Measurements from ENCODE around the gene GUSB.
"Not testable (repeated sequence)": the region's sequence is repeated elsewhere in the genome, so short reads cannot be mapped to it uniquely, and the experiment has no call there.

GUSB gene

GRCh38 chr7:65981965-65982792 is at the start of gene GUSB:
Gene GUSB (minus strand): TSS chr7:65982213. CDS start chr7:65982183, 30 bp downstream.
- Histone ChIP-seq H3K36me3 (ENCODE audit: insufficient read depth, low read depth, low read length) (peaks cover 23% of the 10 kb centered on the region), H3K4me1 (ENCODE audit: insufficient read depth, low read length) (no peaks in the 10 kb centered on the region), H3K9ac (ENCODE audit: low read depth, low read length) (peak within 1 kb of the TSS; percentile 87), H3K4me3 (ENCODE audit: low read length) (peak within 1 kb of the TSS; percentile 75), H3K9me3 (ENCODE audit: insufficient read depth, low read depth, low read length) (no peaks in the 10 kb centered on the region), H3K27ac (ENCODE audit: low read length) (peak within 1 kb of the TSS; percentile 40), H3K27me3 (ENCODE audit: insufficient read depth, low read length) (no peaks in the 10 kb centered on the region)

DNA sequence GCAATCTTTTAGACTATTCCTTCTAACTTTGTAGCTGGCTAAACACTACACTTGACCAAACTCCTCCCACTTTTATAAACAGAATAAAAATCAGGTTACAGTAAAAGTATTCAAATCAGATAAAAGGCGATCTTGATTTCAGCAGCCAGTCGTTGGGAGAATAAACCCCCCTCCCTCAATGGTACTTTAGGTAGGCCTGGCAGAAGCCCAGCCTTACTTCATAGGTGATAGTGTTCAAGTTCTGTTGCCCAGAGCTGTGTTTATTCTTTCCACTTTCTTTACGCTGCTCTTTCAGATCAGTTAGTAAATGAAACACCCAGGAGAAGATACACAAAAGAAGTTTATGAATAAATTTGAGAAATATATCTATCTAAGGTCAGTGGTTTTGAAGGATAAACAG is 46.3 kb upstream of the GUSB start:
- not testable (repeated sequence) for H3K27me3 ChIP-seq (ENCODE audit: insufficient read depth, low read length)

DNA sequence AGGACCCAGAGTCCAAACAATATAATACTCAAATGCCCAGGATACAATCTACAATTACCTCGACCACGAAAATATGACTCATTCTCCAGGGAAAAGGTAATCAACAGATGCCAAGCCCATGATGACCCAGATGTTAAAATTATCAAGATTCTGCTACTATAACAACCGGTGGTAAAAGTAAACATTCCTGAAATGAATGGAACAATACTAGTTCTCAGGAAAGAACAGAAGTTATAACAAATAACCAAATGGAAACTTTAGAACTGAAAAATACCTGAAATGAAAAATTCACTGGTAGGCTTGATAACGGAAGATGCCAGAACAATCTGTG is 34.1 kb upstream of the GUSB start:
- H3K4me3 ChIP-seq (ENCODE audit: low read length), result no peak overlapping the region
- H3K4me1 ChIP-seq (ENCODE audit: insufficient read depth, low read length), result no peaks in the 10 kb centered on the region
- H3K9ac ChIP-seq (ENCODE audit: low read depth, low read length), result no peak overlapping the region
- no peaks in the 10 kb centered on the region for H3K9me3 ChIP-seq (ENCODE audit: insufficient read depth, low read depth, low read length)
- H3K27me3 ChIP-seq (ENCODE audit: insufficient read depth, low read length), result no peaks in the 10 kb centered on the region
- no peak overlapping the region for H3K27ac ChIP-seq (ENCODE audit: low read length)
- no peaks in the 10 kb centered on the region for H3K36me3 ChIP-seq (ENCODE audit: insufficient read depth, low read depth, low read length)

More for the DNA sequence above, 46.3 kb upstream of the GUSB start:
- not testable (repeated sequence) for H3K27ac ChIP-seq (ENCODE audit: low read length); H3K4me1 ChIP-seq (ENCODE audit: insufficient read depth, low read length); H3K4me3 ChIP-seq (ENCODE audit: low read length); H3K9ac ChIP-seq (ENCODE audit: low read depth, low read length); H3K36me3 ChIP-seq (ENCODE audit: insufficient read depth, low read depth, low read length); H3K9me3 ChIP-seq (ENCODE audit: insufficient read depth, low read depth, low read length)

DNA sequence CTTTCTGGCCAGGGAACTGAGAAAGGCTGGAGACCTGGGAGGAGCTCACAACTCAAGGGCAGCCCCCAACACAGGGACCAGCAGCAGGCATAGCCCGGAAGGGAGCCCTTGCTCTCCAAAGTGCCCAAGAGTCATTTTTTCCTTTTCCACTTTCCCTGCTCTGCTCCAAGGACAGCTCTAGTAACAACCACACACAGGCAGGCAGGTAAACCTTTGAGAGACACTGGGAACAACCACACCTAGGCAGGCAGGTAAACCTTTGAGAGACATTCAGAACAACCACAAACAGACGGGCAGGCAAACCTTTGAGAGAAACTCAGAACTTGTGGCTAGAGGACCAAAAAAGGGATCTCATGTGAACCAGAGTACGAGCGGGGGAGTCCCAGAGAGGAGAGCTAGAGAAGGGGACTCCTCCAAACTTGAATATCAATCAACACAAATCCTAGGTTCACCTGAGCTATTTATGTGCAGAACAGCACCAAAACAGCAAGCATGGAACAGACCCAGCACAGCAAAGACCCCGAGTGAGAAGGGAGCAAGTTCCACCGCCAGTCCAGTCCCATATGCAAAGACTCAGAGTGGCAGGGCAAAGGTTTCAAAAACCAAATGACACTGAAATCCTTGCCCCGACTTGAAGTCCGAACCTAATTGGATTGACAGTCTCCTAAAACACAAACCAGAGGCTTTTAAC is 33.6 kb upstream of the GUSB start:
- no peak overlapping the region for H3K27ac ChIP-seq (ENCODE audit: low read length)
- no peak overlapping the region for H3K4me3 ChIP-seq (ENCODE audit: low read length)
- no peaks in the 10 kb centered on the region for H3K36me3 ChIP-seq (ENCODE audit: insufficient read depth, low read depth, low read length)
- H3K27me3 ChIP-seq (ENCODE audit: insufficient read depth, low read length), result no peaks in the 10 kb centered on the region
- no peaks in the 10 kb centered on the region for H3K4me1 ChIP-seq (ENCODE audit: insufficient read depth, low read length)
- no peak overlapping the region for H3K9ac ChIP-seq (ENCODE audit: low read depth, low read length)
- no peaks in the 10 kb centered on the region for H3K9me3 ChIP-seq (ENCODE audit: insufficient read depth, low read depth, low read length)

DNA sequence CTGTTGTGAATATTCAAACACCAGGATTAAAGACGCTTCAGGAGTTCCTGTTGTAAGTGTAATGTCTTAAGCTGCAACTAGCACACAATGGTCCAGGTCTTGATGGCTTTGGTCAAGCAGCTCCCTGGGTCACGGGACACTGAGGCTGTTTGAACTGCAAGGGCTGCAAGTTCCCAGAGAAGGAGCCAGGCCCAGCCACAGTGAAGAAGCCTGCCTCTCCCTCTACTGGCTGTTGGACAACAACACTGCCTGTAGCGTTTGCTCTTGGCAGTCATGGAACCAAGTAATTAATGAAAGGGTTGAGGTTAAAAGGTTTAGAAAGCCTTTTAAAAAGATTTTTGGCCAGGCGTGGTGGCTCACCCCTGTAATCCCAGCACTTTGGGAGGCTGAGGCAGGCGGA is 31.9 kb upstream of the GUSB start:
- H3K27me3 ChIP-seq (ENCODE audit: insufficient read depth, low read length), result no peaks in the 10 kb centered on the region
- no peak overlapping the region for H3K4me3 ChIP-seq (ENCODE audit: low read length)
- no peak overlapping the region for H3K9ac ChIP-seq (ENCODE audit: low read depth, low read length)
- no peaks in the 10 kb centered on the region for H3K4me1 ChIP-seq (ENCODE audit: insufficient read depth, low read length)
- H3K36me3 ChIP-seq (ENCODE audit: insufficient read depth, low read depth, low read length), result no peaks in the 10 kb centered on the region
- no peak overlapping the region for H3K27ac ChIP-seq (ENCODE audit: low read length)
- H3K9me3 ChIP-seq (ENCODE audit: insufficient read depth, low read depth, low read length), result no peaks in the 10 kb centered on the region

DNA sequence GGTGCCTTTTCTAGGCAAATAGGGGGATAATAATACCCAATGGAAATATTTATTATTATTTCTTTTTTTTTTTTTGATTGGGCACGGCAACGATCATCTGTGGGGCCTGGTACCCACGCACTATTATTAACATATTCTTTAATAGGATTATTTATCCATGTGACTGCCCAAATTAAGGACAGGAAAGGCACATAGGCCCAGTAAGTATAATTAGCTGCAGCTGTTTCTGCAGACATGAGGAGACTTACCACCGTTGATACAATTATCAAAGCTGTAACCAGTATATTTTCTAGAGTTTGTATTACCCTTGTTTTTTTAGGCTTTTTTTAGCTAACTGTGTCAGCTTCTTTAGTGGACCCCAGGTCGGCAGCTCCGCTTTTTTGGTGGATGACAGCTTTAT is 25.2 kb upstream of the GUSB start:
- Histone ChIP-seq H3K4me1 (ENCODE audit: insufficient read depth, low read length) (no peaks in the 10 kb centered on the region), H3K9me3 (ENCODE audit: insufficient read depth, low read depth, low read length) (no peaks in the 10 kb centered on the region), H3K9ac (ENCODE audit: low read depth, low read length) (no peak overlapping the region), H3K36me3 (ENCODE audit: insufficient read depth, low read depth, low read length) (no peaks in the 10 kb centered on the region), H3K4me3 (ENCODE audit: low read length) (no peak overlapping the region), H3K27ac (ENCODE audit: low read length) (no peak overlapping the region), H3K27me3 (ENCODE audit: insufficient read depth, low read length) (no peaks in the 10 kb centered on the region)

DNA sequence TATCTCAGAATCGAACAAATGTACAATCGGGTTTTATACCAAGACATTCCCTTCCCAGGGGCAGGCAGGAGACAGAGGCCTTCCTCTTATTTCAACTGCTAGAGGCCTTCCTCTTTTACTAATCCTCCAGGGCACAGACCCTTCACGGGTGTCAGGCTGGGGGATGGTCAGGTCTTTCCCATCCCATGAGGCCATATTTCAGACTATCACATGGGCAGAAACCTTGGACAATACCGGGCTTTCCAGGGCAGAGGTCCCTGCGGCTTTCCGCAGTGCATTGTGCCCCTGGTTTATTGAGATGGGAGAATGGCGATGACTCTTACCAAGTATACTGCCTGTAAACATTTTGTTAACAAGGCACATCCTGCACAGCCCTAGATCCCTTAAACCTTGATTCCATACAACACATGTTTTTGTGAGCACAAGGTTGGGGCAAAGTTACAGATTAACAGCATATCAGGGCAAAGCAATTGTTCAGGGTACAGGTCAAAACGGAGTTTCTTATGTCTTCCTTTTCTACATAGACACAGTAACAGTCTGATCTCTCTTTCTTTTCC is 23.2 kb upstream of the GUSB start:
- not testable (repeated sequence) for H3K9ac ChIP-seq (ENCODE audit: low read depth, low read length)

DNA sequence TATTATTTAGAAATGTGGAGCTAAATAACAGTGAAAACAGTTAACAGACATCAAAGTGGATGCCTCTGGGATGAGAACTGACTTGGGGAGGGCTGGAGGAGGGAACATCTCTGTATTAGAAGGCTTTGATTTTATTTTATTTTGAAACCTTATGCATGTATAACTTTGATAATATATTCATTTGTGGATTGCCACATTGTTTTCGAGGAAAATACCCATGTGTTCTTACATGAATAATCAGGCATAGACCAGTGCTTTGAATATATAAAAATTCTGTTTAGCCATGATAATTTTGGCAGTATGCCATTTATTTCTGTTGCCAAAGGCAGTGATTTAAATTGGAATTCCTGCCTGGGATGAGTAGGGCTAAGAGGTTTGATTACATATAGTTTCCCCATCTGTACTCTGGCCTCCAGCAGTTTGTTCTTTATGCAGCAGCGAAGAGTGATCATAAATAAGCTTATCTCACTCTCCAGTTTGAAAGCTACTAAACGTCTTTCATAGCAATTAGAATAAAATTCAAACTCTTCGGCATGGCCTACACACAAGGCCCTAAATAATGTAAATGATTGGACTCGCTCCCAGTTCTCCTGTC is 18.9 kb upstream of the GUSB start:
- not testable (repeated sequence) for H3K4me1 ChIP-seq (ENCODE audit: insufficient read depth, low read length); H3K9ac ChIP-seq (ENCODE audit: low read depth, low read length); H3K27me3 ChIP-seq (ENCODE audit: insufficient read depth, low read length); H3K36me3 ChIP-seq (ENCODE audit: insufficient read depth, low read depth, low read length); H3K27ac ChIP-seq (ENCODE audit: low read length); H3K4me3 ChIP-seq (ENCODE audit: low read length); H3K9me3 ChIP-seq (ENCODE audit: insufficient read depth, low read depth, low read length)

More for the DNA sequence above, 23.2 kb upstream of the GUSB start:
- H3K4me3 ChIP-seq (ENCODE audit: low read length); H3K9me3 ChIP-seq (ENCODE audit: insufficient read depth, low read depth, low read length); H3K36me3 ChIP-seq (ENCODE audit: insufficient read depth, low read depth, low read length); H3K27me3 ChIP-seq (ENCODE audit: insufficient read depth, low read length); H3K27ac ChIP-seq (ENCODE audit: low read length); H3K4me1 ChIP-seq (ENCODE audit: insufficient read depth, low read length): not testable (repeated sequence)

DNA sequence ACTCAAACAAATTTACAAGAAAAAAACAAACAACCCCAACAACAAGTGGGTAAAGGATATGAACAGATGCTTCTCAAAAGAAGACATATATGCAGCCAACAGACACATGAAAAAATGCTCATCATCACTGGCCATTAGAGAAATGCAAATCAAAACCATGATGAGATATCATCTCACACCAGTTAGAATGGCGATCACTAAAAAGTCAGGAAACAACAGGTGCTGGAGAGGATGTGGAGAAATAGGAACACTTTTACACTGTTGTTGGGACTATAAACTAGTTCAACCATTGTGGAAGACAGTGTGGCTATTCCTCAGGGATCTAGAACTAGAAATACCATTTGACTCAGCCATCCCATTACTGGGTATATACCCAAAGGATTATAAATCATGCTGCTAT is 13.0 kb upstream of the GUSB start:
- not testable (repeated sequence) for H3K4me3 ChIP-seq (ENCODE audit: low read length); H3K27me3 ChIP-seq (ENCODE audit: insufficient read depth, low read length); H3K4me1 ChIP-seq (ENCODE audit: insufficient read depth, low read length); H3K36me3 ChIP-seq (ENCODE audit: insufficient read depth, low read depth, low read length); H3K27ac ChIP-seq (ENCODE audit: low read length); H3K9ac ChIP-seq (ENCODE audit: low read depth, low read length); H3K9me3 ChIP-seq (ENCODE audit: insufficient read depth, low read depth, low read length)

GRCh38 chr7:65992526-65992925 is 10.5 kb upstream of the GUSB start:
- no peak overlapping the region for H3K4me3 ChIP-seq (ENCODE audit: low read length)
- no peaks in the 10 kb centered on the region for H3K9me3 ChIP-seq (ENCODE audit: insufficient read depth, low read depth, low read length)
- no peak overlapping the region for H3K9ac ChIP-seq (ENCODE audit: low read depth, low read length)
- H3K36me3 ChIP-seq (ENCODE audit: insufficient read depth, low read depth, low read length), result no peaks in the 10 kb centered on the region
- H3K27me3 ChIP-seq (ENCODE audit: insufficient read depth, low read length), result no peaks in the 10 kb centered on the region
- H3K27ac ChIP-seq (ENCODE audit: low read length), result no peak overlapping the region
- no peaks in the 10 kb centered on the region for H3K4me1 ChIP-seq (ENCODE audit: insufficient read depth, low read length)

- H3K9ac ChIP-seq (ENCODE audit: low read depth, low read length); H3K9me3 ChIP-seq (ENCODE audit: insufficient read depth, low read depth, low read length); H3K4me1 ChIP-seq (ENCODE audit: insufficient read depth, low read length); H3K27me3 ChIP-seq (ENCODE audit: insufficient read depth, low read length); H3K4me3 ChIP-seq (ENCODE audit: low read length); H3K27ac ChIP-seq (ENCODE audit: low read length); H3K36me3 ChIP-seq (ENCODE audit: insufficient read depth, low read depth, low read length): not testable (repeated sequence)
Measured at GRCh38 chr7:65991829-65992228, 9.8 kb upstream of the GUSB start.

DNA sequence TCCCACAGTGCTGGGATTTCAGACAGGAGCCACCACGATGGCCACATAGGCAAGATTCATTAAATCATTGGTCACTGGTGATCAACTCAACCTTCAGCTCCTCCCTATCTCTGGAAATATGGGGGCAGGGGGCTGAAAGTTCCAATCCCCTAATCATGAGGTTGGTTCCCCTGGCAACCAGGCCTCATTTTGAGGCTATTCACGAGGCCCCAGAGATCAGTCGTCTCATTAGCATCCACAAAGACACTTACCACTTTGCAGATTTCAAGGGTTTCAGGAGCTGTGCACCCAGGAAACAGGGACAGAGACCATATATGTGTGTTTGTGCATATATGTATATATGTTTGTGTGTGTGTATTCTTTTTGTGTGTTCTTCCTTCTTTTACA is 7.7 kb upstream of the GUSB start:
- Histone ChIP-seq H3K27me3 (ENCODE audit: insufficient read depth, low read length) (no peaks in the 10 kb centered on the region), H3K4me1 (ENCODE audit: insufficient read depth, low read length) (no peaks in the 10 kb centered on the region), H3K9me3 (ENCODE audit: insufficient read depth, low read depth, low read length) (no peaks in the 10 kb centered on the region), H3K4me3 (ENCODE audit: low read length) (no peak overlapping the region), H3K36me3 (ENCODE audit: insufficient read depth, low read depth, low read length) (no peaks in the 10 kb centered on the region), H3K27ac (ENCODE audit: low read length) (no peak overlapping the region), H3K9ac (ENCODE audit: low read depth, low read length) (no peak overlapping the region)
